GM12878 (cell line): Measurements from ENCODE around the gene AP1M2. TPM values are rescaled to one million over a fixed set of nuclear protein-coding genes. Genes with fewer than 3 reads are reported as not detected.

ENCODE experiments used
- CEBPZ ChIP-seq: fragments of 150-350 bp; IDR thresholded peaks from 2 replicates; pipeline ENCODE4 v1.6.1; 2016; ENCODE audit warnings: low read depth, low read length
- CTCF ChIP-seq, 3 experiments: IDR thresholded peaks in 2 of 3; conservative IDR thresholded peaks in 1 of 3; 2 replicates each; pipeline ENCODE4 v1.5.1; 2011; ENCODE audit warnings: low read depth in 3 of 3, low read length in 3 of 3, mild to moderate bottlenecking in 3 of 3, control low read depth in 2 of 3, moderate library complexity in 2 of 3, inconsistent platforms in 1 of 3, mixed read lengths in 1 of 3; ENCODE audit not compliant: control insufficient read depth in 2 of 3, insufficient read depth in 1 of 3; ENCODE audit errors: extremely low read depth in 1 of 3
- EGR1 ChIP-seq, 2 experiments: IDR thresholded peaks; 1 replicate in 1 of 2; 2 replicates in 1 of 2; pipeline ENCODE4 v1.6.1; 2011 to 2012; ENCODE audit warnings: low read depth in 2 of 2, low read length in 2 of 2, borderline replicate concordance in 1 of 2, mild to moderate bottlenecking in 1 of 2, moderate library complexity in 1 of 2
- ETV6 ChIP-seq, 2 experiments: fragments of 450-650 bp in 1 of 2; IDR thresholded peaks in 1 of 2; conservative IDR thresholded peaks in 1 of 2; 2 replicates each; pipeline ENCODE4 v1.6.1; 2014; ENCODE audit warnings: antibody characterized with exemption in 1 of 2, borderline replicate concordance in 1 of 2, low read depth in 1 of 2, mild to moderate bottlenecking in 1 of 2, moderate library complexity in 1 of 2
- IKZF2 ChIP-seq, 2 experiments: fragments of 450-650 bp; IDR thresholded peaks; 2 replicates each; pipeline ENCODE4 v1.6.1; 2017; ENCODE audit warnings: mild to moderate bottlenecking in 2 of 2, moderate library complexity in 2 of 2
- KAT2A ChIP-seq: conservative IDR thresholded peaks from 2 replicates; pipeline ENCODE4 v1.6.1; 2011; ENCODE audit warnings: low read depth, low read length; ENCODE audit not compliant: control insufficient read depth
- MLLT1 ChIP-seq: fragments of 450-650 bp; IDR thresholded peaks from 2 replicates; pipeline ENCODE4 v1.6.1; 2016; ENCODE audit warnings: mild to moderate bottlenecking
- MTA3 ChIP-seq: IDR thresholded peaks from 2 replicates; pipeline ENCODE4 v1.6.1; 2012; ENCODE audit warnings: low read length, inconsistent platforms, borderline replicate concordance
- MYB ChIP-seq: fragments of 150-350 bp; IDR thresholded peaks from 2 replicates; pipeline ENCODE4 v1.6.1; 2014; ENCODE audit warnings: mild to moderate bottlenecking, low read depth, low read length, borderline replicate concordance
- PBX3 ChIP-seq: IDR thresholded peaks from 2 replicates; pipeline ENCODE4 v1.6.1; 2011; ENCODE audit warnings: mild to moderate bottlenecking, low read depth, low read length, moderate library complexity; ENCODE audit not compliant: insufficient replicate concordance
- PML ChIP-seq: IDR thresholded peaks from 2 replicates; pipeline ENCODE4 v1.6.1; 2012; ENCODE audit warnings: low read length, inconsistent platforms
- RAD21 ChIP-seq: IDR thresholded peaks from 2 replicates; pipeline ENCODE4 v1.6.1; 2011; ENCODE audit warnings: mild to moderate bottlenecking, low read depth, low read length, moderate library complexity; ENCODE audit not compliant: insufficient read depth
- RBBP5 ChIP-seq: fragments of 200-600 bp; sonication (generic); conservative IDR thresholded peaks from 2 replicates; pipeline ENCODE4 v1.6.1; 2016
- SP1 ChIP-seq: IDR thresholded peaks from one replicate; pipeline ENCODE4 v1.6.1; 2011; ENCODE audit warnings: low read depth, low read length
- TBL1XR1 ChIP-seq: IDR thresholded peaks from 2 replicates; pipeline ENCODE4 v1.6.1; 2012; ENCODE audit warnings: low read depth, low read length, improper control_type of control experiment
- polyA plus RNA-seq, 11 experiments: library from polyadenylated mRNA; depleted of rRNA in 4 of 11; unstranded in 6 of 11; stranded (reverse) in 5 of 11; fragments of >200 nt; fragmentation: Nextera tagmentation in 4 of 11; fragmentation: Illumina TruSeq in 1 of 11; extraction: Ambion mirVana in 4 of 11; extraction: Trizol in 1 of 11; gene quantifications; 1 replicate in 1 of 11; 2 replicates in 10 of 11; pipeline versions ENCODE4 v1.2.1 to v1.2.3, GENCODE V29; 2011 to 2016; ENCODE audit warnings: inconsistent platforms in 2 of 11, missing spikeins in 2 of 11, low read depth in 1 of 11
- total RNA-seq, 4 experiments: library from RNA; depleted of rRNA in 3 of 4; stranded (reverse); fragments of >200 nt in 3 of 4; fragmentation: Illumina TruSeq in 1 of 4; extraction: Trizol in 1 of 4; gene quantifications; 2 replicates each; pipeline versions ENCODE4 v1.2.1 to v1.2.3, GENCODE V29; 2013 to 2021

AP1M2 gene
- total and polyA plus RNA-seq, 10 of the 15 experiments (the other 5 are each of a cell fraction or from before 2014, with no cell fraction given): 0.72 TPM; not detected in 9

GRCh38 chr19:10568826-10569651 is 18.1 kb downstream of the AP1M2 start, which contains the start of gene CDKN2D (continued):
- TF ChIP-seq MLLT1 (no peak), PML (no peak), KAT2A (no peak), RAD21 (no peak), TBL1XR1 (no peak), MTA3 (no peak), EGR1 (IDR thresholded peaks at IDR 0.05; ENCODE audit: borderline replicate concordance in 1 of 2, low read depth in 2 of 2, low read length in 2 of 2) (peak; percentile 31 to 90; a peak in 1 of 3 replicates), MYB (no peak), CTCF (IDR thresholded peaks at IDR 0.05 in 2 of 3, conservative IDR thresholded peaks at IDR 0.05 in 1 of 3; ENCODE audit: control insufficient read depth in 2 of 3, extremely low read depth in 1 of 3, insufficient read depth in 1 of 3, low read depth in 3 of 3, low read length in 3 of 3) (no peak), SP1 (peak; percentile 90), RBBP5 (no peak), PBX3 (no peak), ETV6 (conservative IDR thresholded peaks at IDR 0.05 in 1 of 2, IDR thresholded peaks at IDR 0.05 in 1 of 2; ENCODE audit: borderline replicate concordance in 1 of 2, low read depth in 1 of 2) (no peak), CEBPZ (no peak), IKZF2 (IDR thresholded peaks at IDR 0.05) (no peak)
